Endodermal cell (in vitro differentiated cells): ENCODE data around the gene PARP14. TPM values are rescaled to one million over a fixed set of nuclear protein-coding genes. Genes with fewer than 3 reads are reported as not detected.

ENCODE experiments used
- DNase-seq: peaks from one replicate; pipeline ENCODE4 v3.0.0-alpha.2; 2017
- H3K27ac ChIP-seq: 2 replicates; pipeline ENCODE4 v1.5.1; 2013; ENCODE audit warnings: mild to moderate bottlenecking, low read depth, low read length, moderate library complexity
- H3K27me3 ChIP-seq: 2 replicates; pipeline ENCODE4 v1.6.1; 2013; ENCODE audit warnings: mild to moderate bottlenecking, low read length, moderate library complexity; ENCODE audit not compliant: insufficient read depth, control insufficient read depth, poor library complexity, severe bottlenecking
- H3K36me3 ChIP-seq: 2 replicates; pipeline ENCODE4 v1.7.0; 2013; ENCODE audit warnings: mild to moderate bottlenecking, low read length, moderate library complexity; ENCODE audit not compliant: control insufficient read depth, insufficient read depth
- H3K4me1 ChIP-seq: one replicate; pipeline ENCODE4 v1.7.0; 2013; ENCODE audit warnings: low read length; ENCODE audit not compliant: control insufficient read depth, insufficient read depth
- H3K4me3 ChIP-seq: 2 replicates; pipeline ENCODE4 v1.5.1; 2013; ENCODE audit warnings: mild to moderate bottlenecking, low read length, moderate library complexity
- H3K9ac ChIP-seq: 2 replicates; pipeline ENCODE4 v1.6.1; 2013; ENCODE audit warnings: mild to moderate bottlenecking, low read length, moderate library complexity; ENCODE audit not compliant: poor library complexity, severe bottlenecking; ENCODE audit errors: extremely low read depth
- H3K9me3 ChIP-seq: 2 replicates; pipeline ENCODE4 v1.6.1; 2013; ENCODE audit warnings: mild to moderate bottlenecking, low read length, moderate library complexity; ENCODE audit not compliant: control insufficient read depth
- H3K27ac Mint-ChIP-seq: 2 replicates; pipeline ENCODE4 v1.8.0; 2020; ENCODE audit warnings: mixed read lengths
- H3K27me3 Mint-ChIP-seq: 2 replicates; pipeline ENCODE4 v1.8.0; 2021; ENCODE audit warnings: mild to moderate bottlenecking, mixed read lengths; ENCODE audit not compliant: insufficient read depth
- H3K36me3 Mint-ChIP-seq: 2 replicates; pipeline ENCODE4 v1.8.0; 2020; ENCODE audit warnings: low read depth, mixed read lengths
- H3K4me1 Mint-ChIP-seq: 2 replicates; pipeline ENCODE4 v1.8.0; 2020; ENCODE audit warnings: mixed read lengths
- H3K4me3 Mint-ChIP-seq: 2 replicates; pipeline ENCODE4 v1.8.0; 2020; ENCODE audit warnings: mild to moderate bottlenecking, moderate library complexity, mixed read lengths
- H3K9me3 Mint-ChIP-seq: 2 replicates; pipeline ENCODE4 v1.8.0; 2020; ENCODE audit warnings: mild to moderate bottlenecking, mixed read lengths
- CTCF ChIP-seq: fragments of 200-600 bp; sonication (generic); conservative IDR thresholded peaks from 2 replicates; pipeline ENCODE4 v1.5.0; 2021; ENCODE audit warnings: antibody characterized with exemption, mild to moderate bottlenecking
- WGBS, 2 experiments: methylation state at CpG; one replicate each; pipeline versions ENCODE4 v1.1.5 to v1.1.7; 2013; ENCODE audit warnings: missing lambda C conversion rate in 2 of 2, mixed read lengths in 1 of 2; ENCODE audit not compliant: insufficient coverage in 1 of 2, insufficient read length in 1 of 2; 5-methylcytosine and 5-hydroxymethylcytosine counted together
- total RNA-seq, 2 donors: library from RNA; stranded (reverse); fragmentation: NEBNext Ultra II Directional in 1 of 2; extraction: Animal tissue kit (Norgen Biotek cat#: 25700) in 1 of 2; gene quantifications; 2 replicates in 1 of 2; 3 replicates in 1 of 2; pipeline ENCODE4 v1.2.1, GENCODE V29; 2021

The PARP14 gene
- total RNA-seq, 2 donors from 2014 or later, result 16.4 to 19.1 TPM

GRCh38 chr3:122687298-122687697 lies 6.7 kb downstream of the PARP14 start:
- peaks cover 14% of the 10 kb centered on the region for H3K36me3 Mint-ChIP-seq
- Histone ChIP-seq H3K4me3 (no peak overlapping the region), H3K27me3 (no peaks in the 10 kb centered on the region), H3K36me3 (no peaks in the 10 kb centered on the region), H3K4me1 (no peaks in the 10 kb centered on the region), H3K9me3 (no peaks in the 10 kb centered on the region), H3K9ac (no peak overlapping the region), H3K27ac (no peak overlapping the region)
- H3K4me1 Mint-ChIP-seq, result no peaks in the 10 kb centered on the region
- H3K9me3 Mint-ChIP-seq, result no peaks in the 10 kb centered on the region
- DNase-seq, result no peak
- WGBS, 2 experiments, result 95 to 100% methylated on average over 2 of the region's 2 CpGs
- H3K4me3 Mint-ChIP-seq, result no peak overlapping the region
- H3K27me3 Mint-ChIP-seq, result no peaks in the 10 kb centered on the region
- no peak for TF ChIP-seq CTCF
- no peak overlapping the region for H3K27ac Mint-ChIP-seq

- H3K9ac ChIP-seq, result no peak overlapping the region
- no peaks in the 10 kb centered on the region for H3K4me1 ChIP-seq
- Mint-ChIP-seq H3K9me3 (no peaks in the 10 kb centered on the region), H3K4me1 (peaks cover 2% of the 10 kb centered on the region), H3K36me3 (peaks cover 21% of the 10 kb centered on the region), H3K27ac (no peak overlapping the region), H3K4me3 (no peak overlapping the region), H3K27me3 (no peaks in the 10 kb centered on the region)
- no peak for TF ChIP-seq CTCF
- no peaks in the 10 kb centered on the region for H3K27me3 ChIP-seq
- no peak overlapping the region for H3K27ac ChIP-seq
- H3K4me3 ChIP-seq, result no peak overlapping the region
- no peaks in the 10 kb centered on the region for H3K36me3 ChIP-seq
- WGBS, 2 experiments, result 75 to 84% methylated on average over 1 to 4 of the region's 4 CpGs
- no peak for DNase-seq
- H3K9me3 ChIP-seq, result no peaks in the 10 kb centered on the region
Observed at GRCh38 chr3:122688996-122689395, 8.4 kb downstream of the PARP14 start.

- 89 to 100% methylated on average over 2 of the region's 2 CpGs for WGBS, 2 experiments
- TF ChIP-seq CTCF, result no peak
- no peak overlapping the region for H3K27ac Mint-ChIP-seq
- H3K9me3 Mint-ChIP-seq, result no peaks in the 10 kb centered on the region
- Histone ChIP-seq H3K9ac (no peak overlapping the region), H3K27me3 (no peaks in the 10 kb centered on the region), H3K36me3 (no peaks in the 10 kb centered on the region), H3K4me1 (no peaks in the 10 kb centered on the region), H3K4me3 (no peak overlapping the region), H3K9me3 (no peaks in the 10 kb centered on the region), H3K27ac (no peak overlapping the region)
- DNase-seq, result no peak
- H3K4me3 Mint-ChIP-seq, result no peak overlapping the region
- no peaks in the 10 kb centered on the region for H3K27me3 Mint-ChIP-seq
- H3K4me1 Mint-ChIP-seq, result peaks cover 5% of the 10 kb centered on the region
- peaks cover 23% of the 10 kb centered on the region for H3K36me3 Mint-ChIP-seq
Observed at GRCh38 chr3:122689587-122689986, 8.9 kb downstream of the PARP14 start.
